M059J (cell line): ENCODE measurements around the gene GMEB2. TPM values are rescaled to one million over a fixed set of nuclear protein-coding genes. Genes with fewer than 3 reads are reported as not detected.
"Not testable (repeated sequence)": the region's sequence is repeated elsewhere in the genome, so short reads cannot be mapped to it uniquely, and the experiment has no call there.

ENCODE experiments used
- DNase-seq: peaks from one replicate; pipeline ENCODE4 v3.0.0-alpha.2; 2012; ENCODE audit warnings: low read depth
- total RNA-seq: library from RNA; depleted of rRNA; stranded (reverse); fragments of >200 nt; shearing (Covaris generic); gene quantifications from 2 replicates; pipeline ENCODE4 v1.2.3, GENCODE V29; 2014; rRNA removed

GMEB2 gene
- total RNA-seq: 9.6 and 19.6 TPM in 2 replicates

GRCh38 chr20:63626424-63627128, at the start of gene GMEB2:
Gene GMEB2 (minus strand): TSS chr20:63627101. CDS start chr20:63619397, 7,704 bp downstream.
- DNase-seq: no peak

GRCh38 chr20:63675681-63676368, 48.9 kb upstream of the GMEB2 start:
- DNase-seq: no peak

- DNase-seq: no peak
Observed at GRCh38 chr20:63673951-63674350, 47.0 kb upstream of the GMEB2 start.

- DNase-seq: no peak
Observed at GRCh38 chr20:63672666-63673065, 45.8 kb upstream of the GMEB2 start.

GRCh38 chr20:63671695-63672094, 44.8 kb upstream of the GMEB2 start:
- not testable (repeated sequence) for DNase-seq

GRCh38 chr20:63668351-63668750, 41.5 kb upstream of the GMEB2 start:
- no peak for DNase-seq

- no peak for DNase-seq
Observed at GRCh38 chr20:63667858-63668257, 41.0 kb upstream of the GMEB2 start.

GRCh38 chr20:63665708-63666107, 38.8 kb upstream of the GMEB2 start:
- no peak for DNase-seq

GRCh38 chr20:63664861-63665594, 38.1 kb upstream of the GMEB2 start:
- DNase-seq: no peak

- DNase-seq: no peak
Observed at GRCh38 chr20:63664143-63664851, 37.4 kb upstream of the GMEB2 start.

GRCh38 chr20:63663332-63664066, 36.6 kb upstream of the GMEB2 start:
- DNase-seq: no peak

GRCh38 chr20:63662813-63663189, 35.9 kb upstream of the GMEB2 start:
- no peak for DNase-seq

GRCh38 chr20:63661959-63662812, 35.3 kb upstream of the GMEB2 start:
- no peak for DNase-seq

GRCh38 chr20:63661108-63661507, 34.2 kb upstream of the GMEB2 start:
- DNase-seq: no peak

- DNase-seq: no peak
Observed at GRCh38 chr20:63660622-63661021, 33.7 kb upstream of the GMEB2 start.

- not testable (repeated sequence) for DNase-seq
Observed at GRCh38 chr20:63660174-63660573, 33.3 kb upstream of the GMEB2 start.

- no peak for DNase-seq
Observed at GRCh38 chr20:63659370-63659769, 32.5 kb upstream of the GMEB2 start.

GRCh38 chr20:63658749-63659187, 31.9 kb upstream of the GMEB2 start:
- DNase-seq: no peak

GRCh38 chr20:63657937-63658748, 31.2 kb upstream of the GMEB2 start, which contains the start of gene RTEL1:
Gene RTEL1 (plus strand): TSS chr20:63658312. CDS start chr20:63659403, 1,091 bp downstream.
- DNase-seq: peak; percentile 94
